A549 (cell line): ENCODE measurements around the gene MCRIP1.

ENCODE experiments used
- ELK1 ChIP-seq: fragments of 150-350 bp; IDR thresholded peaks from 2 replicates; pipeline ENCODE4 v1.6.1; 2014; ENCODE audit warnings: low read depth, mild to moderate bottlenecking, low read length
- HOXB13 ChIP-seq: fragments of 250-450 bp; sonication (Bioruptor Pico); IDR thresholded peaks from 2 replicates; pipeline ENCODE4 v1.5.0; 2020; ENCODE audit warnings: low read depth, mild to moderate bottlenecking, moderate library complexity
- KDM5A ChIP-seq: fragments of 200-600 bp; sonication (generic); IDR thresholded peaks from 2 replicates; pipeline ENCODE4 v1.6.1; 2016; ENCODE audit warnings: antibody characterized with exemption, mild to moderate bottlenecking
- MYC ChIP-seq: IDR thresholded peaks from 2 replicates; pipeline ENCODE4 v1.6.1; 2012; ENCODE audit warnings: mild to moderate bottlenecking, inconsistent platforms, low read length, improper control_type of control experiment, borderline replicate concordance
- NPAS2 ChIP-seq: fragments of 250-450 bp; sonication (Bioruptor Pico); IDR thresholded peaks from 2 replicates; pipeline ENCODE4 v1.8.0; 2022; ENCODE audit warnings: mild to moderate bottlenecking, moderate library complexity, borderline replicate concordance
- POLR2A ChIP-seq: IDR thresholded peaks from 2 replicates; pipeline ENCODE4 v1.6.1; 2012; ENCODE audit warnings: mild to moderate bottlenecking, low read length
- POLR2AphosphoS2 ChIP-seq: conservative IDR thresholded peaks from 2 replicates; pipeline ENCODE4 v1.6.1; 2012; ENCODE audit warnings: low read length, improper control_type of control experiment, inconsistent platforms
- RAD21 ChIP-seq, 2 experiments: fragments of >200 bp in 1 of 2; sonication (Bioruptor Twin) in 1 of 2; formaldehyde crosslinking in 1 of 2; IDR thresholded peaks in 1 of 2; conservative IDR thresholded peaks in 1 of 2; 2 replicates in 1 of 2; 3 replicates in 1 of 2; pipeline ENCODE4 v1.6.1; 2012 to 2018; ENCODE audit warnings: inconsistent platforms in 1 of 2
- ZFP36 ChIP-seq: fragments of 450-650 bp; IDR thresholded peaks from 2 replicates; pipeline ENCODE4 v1.6.1; 2014; ENCODE audit warnings: borderline replicate concordance; ENCODE audit not compliant: partially characterized antibody
- ZSCAN20 ChIP-seq: fragments of 250-450 bp; sonication (Bioruptor Pico); IDR thresholded peaks from 2 replicates; pipeline ENCODE4 v1.8.0; 2022; ENCODE audit warnings: mild to moderate bottlenecking, moderate library complexity
- TF ChIP-seq, protein P1 (sequence below): IDR thresholded peaks from 2 replicates; pipeline ENCODE4 v1.6.1; 2012
- TF ChIP-seq, protein P2 (sequence below): fragments of >200 bp; sonication (Bioruptor Twin); formaldehyde crosslinking; IDR thresholded peaks from 3 replicates; pipeline ENCODE4 v1.5.1; 2016

DNA sequence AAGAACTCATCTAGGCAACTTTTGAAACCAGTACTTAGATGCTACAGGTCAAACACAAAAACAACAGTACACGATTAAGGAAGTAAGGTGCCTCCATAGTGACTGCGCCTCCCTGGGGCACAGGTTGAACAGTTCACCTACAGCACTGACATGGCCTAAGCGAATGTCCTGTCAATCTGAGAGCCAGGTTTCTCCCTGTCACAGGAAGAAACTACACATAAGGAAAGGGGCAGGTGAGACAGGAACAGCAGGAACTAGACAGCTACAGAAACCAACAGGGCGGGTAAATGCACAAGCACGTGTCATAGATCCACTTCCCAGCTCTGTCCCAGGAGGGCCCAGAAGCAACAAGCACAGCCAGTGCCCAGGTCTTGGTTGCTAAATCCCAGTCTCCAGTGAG, 46.0 kb upstream of the MCRIP1 start:
- TF ChIP-seq, protein P1, sequence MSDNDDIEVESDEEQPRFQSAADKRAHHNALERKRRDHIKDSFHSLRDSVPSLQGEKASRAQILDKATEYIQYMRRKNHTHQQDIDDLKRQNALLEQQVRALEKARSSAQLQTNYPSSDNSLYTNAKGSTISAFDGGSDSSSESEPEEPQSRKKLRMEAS: no peak
- TF ChIP-seq HOXB13 (CRISPR knock-in tag): no peak
- no peak for TF ChIP-seq POLR2A
- no peak for TF ChIP-seq RAD21 (conservative IDR thresholded peaks at IDR 0.05 in 1 of 2, IDR thresholded peaks at IDR 0.05 in 1 of 2)
- no peak for TF ChIP-seq ELK1
- TF ChIP-seq, protein P2, sequence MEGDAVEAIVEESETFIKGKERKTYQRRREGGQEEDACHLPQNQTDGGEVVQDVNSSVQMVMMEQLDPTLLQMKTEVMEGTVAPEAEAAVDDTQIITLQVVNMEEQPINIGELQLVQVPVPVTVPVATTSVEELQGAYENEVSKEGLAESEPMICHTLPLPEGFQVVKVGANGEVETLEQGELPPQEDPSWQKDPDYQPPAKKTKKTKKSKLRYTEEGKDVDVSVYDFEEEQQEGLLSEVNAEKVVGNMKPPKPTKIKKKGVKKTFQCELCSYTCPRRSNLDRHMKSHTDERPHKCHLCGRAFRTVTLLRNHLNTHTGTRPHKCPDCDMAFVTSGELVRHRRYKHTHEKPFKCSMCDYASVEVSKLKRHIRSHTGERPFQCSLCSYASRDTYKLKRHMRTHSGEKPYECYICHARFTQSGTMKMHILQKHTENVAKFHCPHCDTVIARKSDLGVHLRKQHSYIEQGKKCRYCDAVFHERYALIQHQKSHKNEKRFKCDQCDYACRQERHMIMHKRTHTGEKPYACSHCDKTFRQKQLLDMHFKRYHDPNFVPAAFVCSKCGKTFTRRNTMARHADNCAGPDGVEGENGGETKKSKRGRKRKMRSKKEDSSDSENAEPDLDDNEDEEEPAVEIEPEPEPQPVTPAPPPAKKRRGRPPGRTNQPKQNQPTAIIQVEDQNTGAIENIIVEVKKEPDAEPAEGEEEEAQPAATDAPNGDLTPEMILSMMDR: no peak
- TF ChIP-seq MYC: no peak
- TF ChIP-seq POLR2AphosphoS2: no peak
- no peak for TF ChIP-seq ZFP36
- TF ChIP-seq KDM5A: no peak
- no peak for TF ChIP-seq ZSCAN20
- TF ChIP-seq NPAS2 (CRISPR knock-in tag): no peak
